ENCODE results near the gene ST14. TPM values are rescaled to one million over a fixed set of nuclear protein-coding genes. Genes with fewer than 3 reads are reported as not detected.
"Not testable (repeated sequence)": the region's sequence is repeated elsewhere in the genome, so short reads cannot be mapped to it uniquely, and the experiment has no call there.

Gene ST14
- total RNA-seq, 2 donors from 2014 or later, result 537 to 604 TPM

- H3K36me3 ChIP-seq, result no peaks in the 10 kb centered on the region
- H3K27ac ChIP-seq, result peak overlapping the region; percentile 94
- intact Hi-C loops (cut with DNase I), result no loop called here
- peak overlapping the region; percentile 15 for H3K4me3 ChIP-seq
- peak overlapping the region; percentile 61 to 88 for H3K9ac ChIP-seq (ENCODE audit: low read depth in 2 of 2, low read length in 2 of 2)
- no peak for TF ChIP-seq CTCF (IDR thresholded peaks at IDR 0.05)
- peaks cover 12% of the 10 kb centered on the region for H3K4me1 ChIP-seq
- no peaks in the 10 kb centered on the region for H3K9me3 ChIP-seq
- H3K27me3 ChIP-seq, result no peaks in the 10 kb centered on the region
- peak; percentile 73 for DNase-seq
These were observed 30.1 kb downstream of the ST14 start for GRCh38 chr11:130189492-130190210.

GRCh38 chr11:130190371-130190881 is 30.8 kb downstream of the ST14 start:
- intact Hi-C loops (cut with DNase I), result no loop called here
- Histone ChIP-seq H3K27me3 (no peaks in the 10 kb centered on the region), H3K4me1 (peaks cover 12% of the 10 kb centered on the region), H3K9me3 (no peaks in the 10 kb centered on the region), H3K4me3 (peak overlapping the region; percentile 15), H3K27ac (peak overlapping the region; percentile 94), H3K9ac (ENCODE audit: low read depth in 2 of 2, low read length in 2 of 2) (peak overlapping the region; percentile 61 to 88), H3K36me3 (no peaks in the 10 kb centered on the region)
- peak; percentile 71 for DNase-seq
- no peak for TF ChIP-seq CTCF (IDR thresholded peaks at IDR 0.05)

- TF ChIP-seq CTCF (IDR thresholded peaks at IDR 0.05), result no peak
- no peak overlapping the region for H3K27ac ChIP-seq
- no peaks in the 10 kb centered on the region for H3K36me3 ChIP-seq
These were observed 32.3 kb downstream of the ST14 start for GRCh38 chr11:130191896-130192295.

GRCh38 chr11:130192845-130193267 is 33.3 kb downstream of the ST14 start:
- intact Hi-C loops (cut with DNase I), result no loop called here
- no peaks in the 10 kb centered on the region for H3K27me3 ChIP-seq
- DNase-seq, result no peak

More at GRCh38 chr11:130191896-130192295, 32.3 kb downstream of the ST14 start:
- H3K27me3 ChIP-seq, result no peaks in the 10 kb centered on the region
- peaks cover 10% of the 10 kb centered on the region for H3K4me1 ChIP-seq
- intact Hi-C loops (cut with DNase I), result no loop called here
- H3K9ac ChIP-seq (ENCODE audit: low read depth in 2 of 2, low read length in 2 of 2), result no peak overlapping the region
- DNase-seq, result no peak
- H3K9me3 ChIP-seq, result no peaks in the 10 kb centered on the region
- H3K4me3 ChIP-seq, result no peak overlapping the region

GRCh38 chr11:130193551-130193950 is 34.0 kb downstream of the ST14 start:
- DNase-seq, H3K27me3 ChIP-seq: not testable (repeated sequence)

More at GRCh38 chr11:130192845-130193267, 33.3 kb downstream of the ST14 start:
- H3K36me3 ChIP-seq, result no peaks in the 10 kb centered on the region
- no peaks in the 10 kb centered on the region for H3K9me3 ChIP-seq
- H3K27ac ChIP-seq, result peak overlapping the region; percentile 22
- no peak overlapping the region for H3K4me3 ChIP-seq
- TF ChIP-seq CTCF (IDR thresholded peaks at IDR 0.05), result no peak
- H3K4me1 ChIP-seq, result peaks cover 8% of the 10 kb centered on the region
- peak overlapping the region in 1 of 2 donors; percentile 14 for H3K9ac ChIP-seq (ENCODE audit: low read depth in 2 of 2, low read length in 2 of 2)

More at GRCh38 chr11:130193551-130193950, 34.0 kb downstream of the ST14 start:
- H3K4me3 ChIP-seq; H3K36me3 ChIP-seq; H3K9ac ChIP-seq (ENCODE audit: low read depth in 2 of 2, low read length in 2 of 2); H3K9me3 ChIP-seq; H3K4me1 ChIP-seq; intact Hi-C loops (cut with DNase I): not testable (repeated sequence)
- peak overlapping the region; percentile 22 for H3K27ac ChIP-seq

Data from colonic mucosa (tissue), 4 donors.